Stimulated activated CD4-positive, alpha-beta T cell treated with anti-CD3 and anti-CD28 coated beads, Interleukin-12 subunit alpha, Interleukin-12 subunit beta, amount 100 ng/mL, for 4 hours (primary cell): Measurements from ENCODE around the gene ATP2A3.

Experiments used
- DNase-seq: peaks from one replicate; pipeline ENCODE4 v3.0.0-alpha.2; 2020

Gene ATP2A3

GRCh38 chr17:3888343-3889171, 75.7 kb downstream of the ATP2A3 start:
- DNase-seq, result no peak

- no peak for DNase-seq
These were observed 76.4 kb downstream of the ATP2A3 start for GRCh38 chr17:3887804-3888203.

GRCh38 chr17:3887394-3887793, 76.8 kb downstream of the ATP2A3 start:
- no peak for DNase-seq

GRCh38 chr17:3886776-3887175, 77.5 kb downstream of the ATP2A3 start:
- DNase-seq, result no peak

- DNase-seq, result no peak
These were observed 78.3 kb downstream of the ATP2A3 start for GRCh38 chr17:3885970-3886369.

- no peak for DNase-seq
These were observed 79.0 kb downstream of the ATP2A3 start for GRCh38 chr17:3885271-3885670.

GRCh38 chr17:3884188-3884587, 80.0 kb downstream of the ATP2A3 start:
- DNase-seq, result no peak

GRCh38 chr17:3882276-3882675, 82.0 kb downstream of the ATP2A3 start:
- DNase-seq, result no peak

- DNase-seq, result no peak
These were observed 83.3 kb downstream of the ATP2A3 start for GRCh38 chr17:3880983-3881382.

GRCh38 chr17:3879591-3880417, 84.4 kb downstream of the ATP2A3 start:
- no peak for DNase-seq

GRCh38 chr17:3879186-3879585, 85.1 kb downstream of the ATP2A3 start:
- DNase-seq, result no peak

GRCh38 chr17:3877220-3877619, 87.0 kb downstream of the ATP2A3 start:
- DNase-seq, result no peak

- no peak for DNase-seq
These were observed 88.9 kb downstream of the ATP2A3 start for GRCh38 chr17:3875317-3875716.
